HG02642 (cell line): ENCODE data around the gene EDA2R.
A peak's percentile ranks its signal among the peaks of the same experiment; 100 is the strongest.

Experiments
- ATAC-seq: cut with Tn5 transposase; IDR thresholded peaks from one replicate; pipeline ENCODE4 v1.9.1; 2021; ENCODE audit warnings: mild to moderate bottlenecking; ENCODE audit not compliant: unreplicated experiment, poor library complexity

EDA2R gene, protein sequence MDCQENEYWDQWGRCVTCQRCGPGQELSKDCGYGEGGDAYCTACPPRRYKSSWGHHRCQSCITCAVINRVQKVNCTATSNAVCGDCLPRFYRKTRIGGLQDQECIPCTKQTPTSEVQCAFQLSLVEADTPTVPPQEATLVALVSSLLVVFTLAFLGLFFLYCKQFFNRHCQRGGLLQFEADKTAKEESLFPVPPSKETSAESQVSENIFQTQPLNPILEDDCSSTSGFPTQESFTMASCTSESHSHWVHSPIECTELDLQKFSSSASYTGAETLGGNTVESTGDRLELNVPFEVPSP

DNA sequence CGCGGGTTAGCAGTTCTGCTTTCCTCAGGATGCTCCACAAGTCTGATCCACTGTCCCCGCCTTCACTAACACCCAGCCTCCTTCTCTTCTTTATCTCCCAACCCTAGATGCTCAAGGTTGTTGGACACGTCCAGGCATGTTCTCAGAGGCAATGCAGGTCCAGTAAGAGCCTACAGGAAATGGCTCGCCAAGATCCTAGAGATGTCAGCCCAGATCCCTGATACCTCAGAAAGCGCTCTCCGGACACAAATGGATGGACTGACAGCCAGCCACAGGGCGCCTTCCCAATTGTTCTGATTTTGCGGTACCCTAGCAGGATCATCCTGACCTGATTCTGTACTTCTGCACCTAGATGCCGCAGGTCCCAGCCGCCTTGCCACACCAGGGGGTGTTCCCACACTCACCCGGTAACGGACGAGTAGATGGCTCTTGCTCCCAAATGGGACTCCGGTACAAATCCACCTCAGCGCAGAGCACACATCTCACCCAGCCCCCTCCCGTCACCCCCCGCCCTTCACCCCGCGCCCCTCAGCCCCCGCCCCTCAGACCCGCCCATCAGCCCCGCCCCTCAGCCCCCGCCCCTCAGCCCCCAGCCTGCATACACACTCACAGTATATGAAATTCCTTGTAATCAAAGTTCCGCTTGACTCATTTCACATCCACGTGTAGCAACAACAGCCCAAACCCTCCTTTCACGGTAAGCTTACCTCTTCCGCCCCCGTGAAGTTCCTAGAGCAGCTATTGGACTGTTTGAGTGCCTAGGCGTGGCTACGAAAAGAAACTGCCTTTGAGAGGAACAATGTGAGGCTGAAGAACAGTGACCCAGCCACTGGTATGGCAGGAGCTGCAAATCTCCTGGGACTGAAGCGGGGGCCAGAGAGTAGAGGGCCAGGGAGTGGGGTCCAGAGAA is at the start of gene EDA2R:
EDA2R (minus strand) TSS at position 488 of the 910 bp plus-strand sequence. CDS start 23,058 bp downstream, outside the sequence.
- peak; percentile 95 for ATAC-seq

GRCh38 chrX:66684196-66684595 is 45.3 kb upstream of the EDA2R start:
- ATAC-seq = no peak

DNA sequence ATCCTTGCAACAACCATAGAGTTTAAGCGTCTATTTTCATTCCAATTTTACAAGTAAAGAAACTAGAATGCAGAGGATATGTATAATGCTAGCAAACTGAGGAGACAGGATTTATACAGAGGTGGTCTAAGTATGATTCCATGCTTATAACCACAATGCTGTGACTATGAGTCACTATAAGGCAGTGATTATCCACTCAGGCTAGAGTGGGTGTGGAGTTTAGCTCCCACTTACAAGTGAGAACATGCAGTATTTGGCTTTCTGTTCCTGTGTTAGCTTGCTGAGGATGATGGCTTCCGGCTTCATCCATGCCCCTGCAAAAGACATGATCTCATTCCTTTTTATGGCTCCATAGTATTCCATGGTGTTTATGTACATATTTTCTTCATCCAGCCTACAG is 41.6 kb upstream of the EDA2R start:
- no peak for ATAC-seq

DNA sequence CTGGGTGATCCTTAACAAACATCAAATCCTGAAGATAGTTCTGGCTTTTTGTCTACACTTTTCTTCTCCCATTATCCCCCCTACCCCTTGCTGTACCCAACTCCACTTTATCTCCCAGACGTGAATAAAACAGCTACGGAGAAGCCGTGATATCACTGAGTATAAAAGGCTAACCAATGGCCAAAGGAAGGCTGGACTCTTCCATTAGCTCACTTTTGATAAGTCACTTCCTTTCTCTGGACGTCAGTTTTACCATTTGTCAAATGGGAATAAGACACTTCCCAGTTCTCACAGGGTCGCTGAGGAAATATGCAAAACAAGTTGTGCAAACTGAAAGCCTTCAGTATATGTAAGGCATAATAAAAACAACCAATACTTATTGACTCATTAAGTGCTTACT is 38.6 kb upstream of the EDA2R start:
- no peak for ATAC-seq

DNA sequence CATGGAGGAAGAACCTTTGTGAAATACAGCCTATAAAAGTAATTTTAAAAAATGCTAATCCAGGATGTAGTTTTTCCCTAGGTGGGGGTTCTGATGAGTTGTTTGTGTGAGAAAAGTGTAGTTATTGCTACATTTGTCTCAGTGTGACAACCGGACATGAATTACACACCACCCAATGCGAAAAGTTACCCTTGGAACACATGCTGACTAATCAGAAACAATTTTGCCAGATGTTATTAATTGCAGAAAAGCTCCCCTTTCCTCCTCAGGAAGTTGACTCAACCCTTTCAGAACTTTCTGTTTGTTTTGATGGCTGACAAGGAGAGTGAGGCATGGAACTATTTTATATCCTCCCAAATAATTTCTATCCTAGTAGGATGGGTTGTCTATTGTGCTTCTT is 38.1 kb upstream of the EDA2R start:
- ATAC-seq = no peak

- no peak for ATAC-seq
Observed at GRCh38 chrX:66676413-66676812, 37.5 kb upstream of the EDA2R start.

DNA sequence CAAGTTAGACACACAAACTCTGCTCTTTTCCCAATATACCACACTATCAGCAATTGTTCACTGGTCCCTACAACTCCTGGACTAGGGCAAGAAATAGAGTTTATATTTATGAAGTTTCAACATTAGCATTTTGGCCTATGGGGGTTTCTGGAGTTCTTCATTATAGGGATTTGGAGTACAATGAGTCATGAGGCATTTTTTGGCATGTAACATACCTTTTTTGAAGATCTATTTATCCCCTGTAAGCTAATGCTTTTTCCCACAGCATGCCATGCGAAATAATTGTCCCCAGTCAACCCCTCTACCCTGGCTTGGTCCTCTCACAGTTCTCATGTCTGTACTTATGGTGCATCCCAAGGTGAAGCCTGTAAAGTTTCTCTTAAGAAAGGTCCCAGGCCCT is 36.7 kb upstream of the EDA2R start:
- no peak for ATAC-seq

GRCh38 chrX:66674506-66674905 is 35.6 kb upstream of the EDA2R start:
- no peak for ATAC-seq

- no peak for ATAC-seq
Observed at GRCh38 chrX:66672106-66672505, 33.2 kb upstream of the EDA2R start.

DNA sequence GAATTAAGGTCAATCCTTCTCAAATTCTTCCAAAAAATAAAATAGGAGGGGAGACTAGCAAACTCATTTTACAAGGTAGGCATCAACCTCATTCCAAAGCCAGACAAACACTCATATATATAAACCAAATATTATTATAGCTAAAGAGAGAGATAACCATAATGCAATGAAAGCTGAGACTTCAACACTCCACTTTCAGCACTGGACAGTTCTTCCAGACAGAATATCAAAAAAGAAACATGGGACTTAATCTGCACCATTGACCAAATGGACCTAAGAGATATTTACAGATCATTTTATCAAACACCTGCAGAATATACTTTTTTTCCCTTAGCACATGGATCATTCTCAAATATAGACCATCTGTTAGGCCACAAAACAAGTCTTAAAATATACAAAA is 15.5 kb upstream of the EDA2R start:
- ATAC-seq = no peak

DNA sequence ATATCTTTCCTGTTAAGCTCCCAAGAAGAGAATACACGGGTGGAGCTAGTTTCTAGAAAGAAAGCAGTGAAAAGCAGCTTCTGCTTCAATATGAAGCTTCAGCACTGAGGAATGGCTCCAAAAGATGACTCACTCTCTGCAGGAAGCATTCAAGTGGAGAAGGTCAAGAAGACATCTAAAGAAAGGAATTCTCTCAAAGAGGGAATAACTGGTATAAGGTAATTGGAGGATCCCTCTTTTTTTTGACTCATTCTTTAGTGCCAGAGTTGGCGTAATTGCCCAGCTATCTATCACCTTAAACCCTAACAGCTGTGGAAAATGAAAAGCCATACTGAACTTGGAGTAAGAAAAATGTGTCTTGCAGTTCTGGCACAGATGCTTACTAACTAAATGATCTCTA is 3.5 kb downstream of the EDA2R start:
- ATAC-seq = no peak

- no peak for ATAC-seq
Observed at GRCh38 chrX:66634272-66634671, 4.6 kb downstream of the EDA2R start.

DNA sequence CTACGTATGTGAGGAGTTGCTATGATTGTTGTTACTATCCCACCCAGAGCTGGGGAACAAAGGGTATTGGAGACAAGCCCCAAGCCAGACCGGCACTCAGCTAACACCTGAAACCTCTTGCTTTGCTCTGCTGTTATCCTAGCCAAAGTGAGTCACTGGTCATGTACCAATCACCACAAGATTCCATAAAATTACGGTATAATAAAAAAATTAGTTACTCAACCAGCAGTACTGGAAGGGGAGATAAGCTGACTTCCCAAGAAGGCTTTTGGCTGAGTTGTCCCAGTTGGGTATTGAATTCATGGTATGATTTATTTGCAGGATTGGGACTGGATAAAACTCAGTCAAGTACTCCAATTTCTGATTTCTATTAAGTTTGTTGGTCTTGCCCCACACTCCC is 5.3 kb downstream of the EDA2R start:
- no peak for ATAC-seq

- no peak for ATAC-seq
Observed at GRCh38 chrX:66632981-66633380, 5.9 kb downstream of the EDA2R start.

DNA sequence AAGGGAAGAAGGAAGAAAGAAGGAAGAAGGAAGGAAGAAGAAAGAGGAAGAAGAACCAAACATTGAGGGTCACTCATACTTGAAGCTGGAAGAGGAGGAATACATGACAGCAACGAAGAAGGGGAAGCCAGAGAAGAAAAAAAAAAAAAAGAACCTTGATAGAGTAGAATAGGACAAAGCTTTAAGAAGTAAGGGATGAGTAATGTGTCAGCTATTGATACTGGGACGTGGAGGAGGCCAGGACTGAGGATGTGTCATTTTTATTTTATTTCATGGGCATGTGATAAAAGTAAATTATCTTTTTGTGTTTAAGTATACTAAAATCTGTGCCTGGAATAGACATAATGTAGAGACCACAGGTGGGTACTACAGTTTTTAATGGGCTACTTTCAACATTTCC is 6.4 kb downstream of the EDA2R start:
- no peak for ATAC-seq

DNA sequence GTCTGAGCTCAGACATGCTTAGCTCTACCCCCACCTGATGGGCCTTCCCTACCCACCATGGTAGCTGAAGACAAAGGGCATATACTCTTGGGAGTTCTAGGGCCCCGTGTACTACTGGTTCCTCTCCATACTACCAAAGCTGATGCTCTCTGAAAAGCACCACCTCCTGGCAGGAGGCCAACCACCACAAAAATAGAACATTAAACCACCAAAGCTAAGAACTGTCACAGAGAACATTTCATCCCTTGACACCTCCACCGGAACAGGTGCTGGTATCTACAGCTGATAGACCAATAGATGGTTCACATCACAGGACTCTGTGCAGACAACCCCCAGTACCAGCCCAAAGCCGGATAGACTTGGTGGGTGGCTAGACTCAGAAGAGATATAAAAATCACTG is 13.4 kb downstream of the EDA2R start:
- ATAC-seq = peak; percentile 88

- no peak for ATAC-seq
Observed at GRCh38 chrX:66622209-66622608, 16.7 kb downstream of the EDA2R start.

DNA sequence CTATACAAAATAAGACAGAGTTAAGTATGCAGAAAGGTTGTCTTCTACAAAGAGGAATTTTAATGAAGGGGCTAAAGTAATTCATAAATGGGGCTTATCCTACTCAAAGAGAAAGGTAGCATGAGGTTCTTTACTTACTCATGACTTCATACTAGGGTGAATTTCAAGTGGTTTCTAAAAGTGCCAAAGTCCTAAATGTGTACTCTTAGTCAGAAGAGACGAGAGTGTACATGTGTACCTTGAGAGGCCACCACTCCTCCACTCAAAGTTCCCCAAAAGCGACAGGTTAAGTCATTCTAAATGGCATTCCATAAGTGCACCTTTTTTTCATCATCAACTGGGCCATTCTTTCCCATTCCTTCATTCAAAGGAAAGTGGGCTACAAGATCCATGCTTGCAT is 21.9 kb downstream of the EDA2R start:
- no peak for ATAC-seq

- ATAC-seq = no peak
Observed at GRCh38 chrX:66602381-66602938, 36.4 kb downstream of the EDA2R start.

DNA sequence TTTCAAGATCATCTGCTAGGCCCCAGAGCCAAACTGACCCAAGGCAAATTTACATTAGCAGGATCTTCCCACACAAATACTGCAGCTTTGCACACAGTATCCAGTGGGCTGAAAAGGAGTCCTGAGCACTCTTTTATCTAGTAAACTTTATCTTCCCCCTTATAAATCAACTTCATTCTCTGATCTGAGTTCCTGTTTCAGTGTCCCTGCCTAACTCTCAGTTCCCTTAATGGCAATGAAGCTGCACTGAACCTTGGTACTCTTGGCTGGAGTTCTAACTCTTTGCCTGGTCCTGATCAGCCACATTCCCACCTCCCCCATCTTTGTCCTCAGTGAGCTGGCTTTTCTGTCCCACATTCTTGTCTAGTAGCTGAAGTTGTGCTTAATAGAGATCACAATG is 37.4 kb downstream of the EDA2R start:
- ATAC-seq = no peak

DNA sequence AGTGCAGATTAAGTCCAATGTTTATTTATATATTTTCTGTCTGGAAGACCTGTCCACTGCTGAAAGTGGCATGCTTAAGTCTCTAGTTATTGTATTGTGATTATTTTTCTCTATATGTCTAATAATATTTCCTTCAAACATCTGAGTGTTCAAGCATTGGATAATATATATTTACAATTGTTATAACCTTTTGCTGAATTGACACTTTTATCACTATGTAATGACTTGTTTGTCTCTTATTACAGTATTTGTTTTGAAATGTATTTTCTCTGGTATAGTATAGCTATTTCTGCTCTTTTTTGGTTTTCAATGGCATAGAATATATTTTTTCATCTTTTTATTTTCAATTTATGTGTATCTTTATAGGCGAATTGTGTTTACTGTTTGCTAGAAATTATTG is 59.7 kb downstream of the EDA2R start:
- ATAC-seq = no peak
